ENCODE data around the gene PCSK5. TPM values are rescaled to one million over a fixed set of nuclear protein-coding genes. Genes with fewer than 3 reads are reported as not detected.

The PCSK5 gene
- polyA plus RNA-seq, 1 experiment = 0.74 TPM

GRCh38 chr9:76401176-76401575, 510.7 kb downstream of the PCSK5 start:
- Histone ChIP-seq H3K27me3 (ENCODE audit: control insufficient read depth, insufficient read depth, low read length) (no peaks in the 10 kb centered on the region), H3K36me3 (ENCODE audit: control insufficient read depth, insufficient read depth, low read length) (no peaks in the 10 kb centered on the region), H3K4me3 (ENCODE audit: low read depth, low read length) (no peak overlapping the region)
- no peak for TF ChIP-seq CTCF (IDR thresholded peaks at IDR 0.05; ENCODE audit: insufficient read depth, low read depth, low read length)
- ChIA-PET POLR2A (no interaction called here), CTCF (interaction anchor here (1.7 to 3.1 kb wide), 3 partner anchors 19 to 303 kb away, joined by 7 to 17 read pairs (median 8); no protein-coding TSS in a partner anchor)
- DNase-seq (ENCODE audit: low read depth) = no peak

DNA sequence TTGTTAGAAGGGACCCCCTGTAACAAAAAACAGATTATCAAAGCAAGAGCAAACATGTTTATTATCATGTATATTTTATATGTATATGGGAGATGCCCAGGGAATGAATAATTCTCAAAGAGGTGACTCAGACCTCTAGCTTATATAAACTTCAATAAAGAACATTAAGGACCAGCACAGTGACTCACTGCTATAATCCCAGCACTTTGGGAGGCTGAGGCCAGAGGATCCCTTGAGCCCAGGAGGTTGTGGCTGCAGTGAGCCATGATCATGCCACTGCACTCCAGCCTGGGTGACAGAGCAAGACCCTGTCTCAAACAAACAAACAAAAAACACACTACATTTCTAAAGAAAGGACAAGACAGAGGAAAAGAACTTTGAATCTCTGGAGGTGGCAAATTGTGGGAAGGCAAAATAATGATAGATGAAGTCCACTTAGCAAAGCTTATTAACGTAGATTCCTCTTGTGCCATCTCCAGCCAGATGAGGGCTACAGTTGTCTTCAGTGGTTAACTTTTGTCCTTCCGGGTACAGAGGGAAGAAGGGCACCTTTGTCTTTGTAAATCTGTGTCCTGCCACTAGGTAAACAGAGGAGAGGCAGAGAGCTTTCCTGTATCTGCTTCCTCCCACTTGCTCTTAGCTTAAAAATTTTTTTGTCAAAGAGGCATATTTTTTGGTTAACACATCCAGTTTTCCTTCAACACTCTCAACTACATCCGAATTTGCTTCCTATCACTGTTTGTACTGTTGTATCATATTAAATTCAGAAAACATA, 511.3 kb downstream of the PCSK5 start:
- CTCF ChIA-PET = interaction anchor here (1.7 to 3.1 kb wide), 3 partner anchors 18 to 302 kb away, joined by 7 to 17 read pairs (median 8); no protein-coding TSS in a partner anchor
- H3K36me3 ChIP-seq (ENCODE audit: control insufficient read depth, insufficient read depth, low read length) = no peaks in the 10 kb centered on the region
- no peak overlapping the region for H3K4me3 ChIP-seq (ENCODE audit: low read depth, low read length)
- no peak for TF ChIP-seq CTCF (IDR thresholded peaks at IDR 0.05; ENCODE audit: insufficient read depth, low read depth, low read length)
- POLR2A ChIA-PET = no interaction called here
- DNase-seq (ENCODE audit: low read depth) = no peak
- H3K27me3 ChIP-seq (ENCODE audit: control insufficient read depth, insufficient read depth, low read length) = no peaks in the 10 kb centered on the region

GRCh38 chr9:76403352-76403751, 512.9 kb downstream of the PCSK5 start:
- POLR2A ChIA-PET = no interaction called here
- Histone ChIP-seq H3K36me3 (ENCODE audit: control insufficient read depth, insufficient read depth, low read length) (no peaks in the 10 kb centered on the region), H3K27me3 (ENCODE audit: control insufficient read depth, insufficient read depth, low read length) (no peaks in the 10 kb centered on the region), H3K4me3 (ENCODE audit: low read depth, low read length) (no peak overlapping the region)
- peak; percentile 59 for TF ChIP-seq CTCF (IDR thresholded peaks at IDR 0.05; ENCODE audit: insufficient read depth, low read depth, low read length)
- peak; percentile 47 for DNase-seq (ENCODE audit: low read depth)
- CTCF ChIA-PET = interaction anchor here (0.6 to 3.1 kb wide), 3 partner anchors 9 to 301 kb away, joined by 3 to 17 read pairs (median 3); partner anchors contain the start of gene RFK

- Histone ChIP-seq H3K4me3 (ENCODE audit: low read depth, low read length) (no peak overlapping the region), H3K36me3 (ENCODE audit: control insufficient read depth, insufficient read depth, low read length) (no peaks in the 10 kb centered on the region), H3K27me3 (ENCODE audit: control insufficient read depth, insufficient read depth, low read length) (no peaks in the 10 kb centered on the region)
- no peak for TF ChIP-seq CTCF (IDR thresholded peaks at IDR 0.05; ENCODE audit: insufficient read depth, low read depth, low read length)
- ChIA-PET CTCF (interaction anchor here (0.6 to 1.9 kb wide), 11 partner anchors 9 to 302 kb away, joined by 3 to 8 read pairs (median 4); partner anchors contain the start of gene RFK), POLR2A (no interaction called here)
- no peak for DNase-seq (ENCODE audit: low read depth)
Observed at GRCh38 chr9:76404401-76404800, 513.9 kb downstream of the PCSK5 start.

GRCh38 chr9:76405340-76405739, 514.9 kb downstream of the PCSK5 start:
- POLR2A ChIA-PET = no interaction called here
- CTCF ChIA-PET = interaction anchor here (0.7 to 2.5 kb wide), 8 partner anchors 11 to 301 kb away, joined by 3 to 8 read pairs (median 6); partner anchors contain the start of gene RFK

More at GRCh38 chr9:76405340-76405739, 514.9 kb downstream of the PCSK5 start:
- DNase-seq (ENCODE audit: low read depth) = no peak
- Histone ChIP-seq H3K4me3 (ENCODE audit: low read depth, low read length) (no peak overlapping the region), H3K36me3 (ENCODE audit: control insufficient read depth, insufficient read depth, low read length) (no peaks in the 10 kb centered on the region), H3K27me3 (ENCODE audit: control insufficient read depth, insufficient read depth, low read length) (no peaks in the 10 kb centered on the region)
- no peak for TF ChIP-seq CTCF (IDR thresholded peaks at IDR 0.05; ENCODE audit: insufficient read depth, low read depth, low read length)
